PFSK-1 (cell line): Measurements from ENCODE around the gene TMEM53.

Experiments used
- FOXP2 ChIP-seq: optimal IDR thresholded peaks from 2 replicates; pipeline ENCODE3; 2011; ENCODE audit warnings: borderline replicate concordance, control low read depth, inconsistent platforms; ENCODE audit not compliant: insufficient read depth; ENCODE audit errors: extremely low read length, extremely low read depth
- POLR2AphosphoS5 ChIP-seq: IDR thresholded peaks from 2 replicates; pipeline ENCODE4 v1.6.1; 2012; ENCODE audit warnings: low read depth, mild to moderate bottlenecking, control low read depth, low read length, moderate library complexity
- REST ChIP-seq, 2 experiments: IDR thresholded peaks; 2 replicates each; pipeline versions ENCODE4 v1.6.1 to v1.8.0; 2011 to 2012; ENCODE audit warnings: low read depth in 2 of 2, low read length in 2 of 2, control low read depth in 1 of 2, inconsistent platforms in 1 of 2, mild to moderate bottlenecking in 1 of 2, moderate library complexity in 1 of 2; ENCODE audit not compliant: insufficient read depth in 1 of 2
- SIN3A ChIP-seq: IDR thresholded peaks from 2 replicates; pipeline ENCODE4 v1.6.1; 2012; ENCODE audit warnings: mild to moderate bottlenecking, low read length, moderate library complexity, borderline replicate concordance; ENCODE audit not compliant: insufficient read depth
- TAF1 ChIP-seq: IDR thresholded peaks from 2 replicates; pipeline ENCODE4 v1.6.1; 2012; ENCODE audit warnings: low read length, control low read depth, borderline replicate concordance; ENCODE audit not compliant: insufficient read depth

Gene TMEM53

GRCh38 chr1:44707112-44707881 is 33.0 kb upstream of the TMEM53 start:
- TF ChIP-seq REST (IDR thresholded peaks at IDR 0.05; ENCODE audit: insufficient read depth in 1 of 2, low read depth in 2 of 2, low read length in 2 of 2) (no peak), FOXP2 (no peak), SIN3A (no peak), TAF1 (no peak), POLR2AphosphoS5 (no peak)

GRCh38 chr1:44705938-44706337 is 31.7 kb upstream of the TMEM53 start:
- TF ChIP-seq TAF1 (no peak), REST (IDR thresholded peaks at IDR 0.05; ENCODE audit: insufficient read depth in 1 of 2, low read depth in 2 of 2, low read length in 2 of 2) (no peak), SIN3A (no peak), POLR2AphosphoS5 (no peak), FOXP2 (no peak)

- no peak for TF ChIP-seq SIN3A
- no peak for TF ChIP-seq FOXP2
- no peak for TF ChIP-seq POLR2AphosphoS5
- TF ChIP-seq TAF1, result no peak
- TF ChIP-seq REST (IDR thresholded peaks at IDR 0.05; ENCODE audit: insufficient read depth in 1 of 2, low read depth in 2 of 2, low read length in 2 of 2), result no peak
These were observed 31.2 kb upstream of the TMEM53 start for GRCh38 chr1:44705470-44705869.

GRCh38 chr1:44701141-44701573 is 26.9 kb upstream of the TMEM53 start:
- no peak for TF ChIP-seq SIN3A
- TF ChIP-seq FOXP2, result no peak
- no peak for TF ChIP-seq REST (IDR thresholded peaks at IDR 0.05; ENCODE audit: insufficient read depth in 1 of 2, low read depth in 2 of 2, low read length in 2 of 2)
- TF ChIP-seq TAF1, result no peak
